ENCODE data around the gene DRGX.

DNA sequence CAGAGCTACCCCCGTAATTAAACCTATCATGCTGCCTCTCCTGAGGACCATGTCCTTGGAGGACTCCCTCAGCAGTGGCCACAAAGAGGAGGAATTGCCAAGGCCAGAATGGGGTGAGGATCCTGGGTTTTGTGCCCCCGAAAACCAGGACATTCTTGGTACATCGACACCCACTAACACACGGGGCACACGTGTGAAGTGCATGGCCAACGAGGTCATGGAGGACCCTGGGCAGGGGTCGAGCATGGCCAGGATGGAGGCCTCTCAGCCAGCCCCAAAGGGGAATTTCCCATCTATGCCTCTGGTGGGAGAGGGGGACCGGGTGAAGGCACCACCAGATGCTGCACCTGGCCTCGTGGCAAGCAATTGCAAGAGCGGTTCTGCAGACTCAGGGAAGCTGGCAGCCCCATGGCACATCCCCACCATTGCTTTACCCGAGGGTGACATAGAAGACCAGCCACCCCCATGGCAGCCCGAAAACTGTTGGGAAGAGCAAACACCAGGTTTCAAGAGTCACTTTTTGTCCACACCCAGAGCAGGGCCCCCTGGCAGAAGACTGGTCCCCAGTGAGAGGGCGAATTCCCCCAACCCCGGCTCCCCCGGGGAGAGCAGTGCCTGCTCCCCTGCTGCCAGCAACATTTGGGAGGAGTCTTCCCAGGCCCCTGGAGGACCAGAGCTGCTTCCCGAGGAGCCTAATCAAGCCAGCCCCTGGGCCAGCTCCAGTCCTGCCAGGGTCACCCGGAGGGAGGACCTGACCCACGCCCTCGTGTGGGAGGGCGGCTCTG lies 70.6 kb downstream of the DRGX start:
- TF ChIP-seq CTCF (IDR thresholded peaks at IDR 0.05) (no peak), POLR2A (IDR thresholded peaks at IDR 0.05) (no peak)
